Measurements from ENCODE around the gene BCAS3.
"Not testable (repeated sequence)": the region's sequence is repeated elsewhere in the genome, so short reads cannot be mapped to it uniquely, and the experiment has no call there.

Gene BCAS3

GRCh38 chr17:61353615-61354014 is 676.0 kb downstream of the BCAS3 start:
- Histone ChIP-seq H3K9ac (ENCODE audit: low read length) (no peak overlapping the region), H3K4me1 (ENCODE audit: control insufficient read depth, insufficient read depth, low read length) (no peaks in the 10 kb centered on the region), H3K27me3 (ENCODE audit: control insufficient read depth, insufficient read depth, low read length) (no peaks in the 10 kb centered on the region), H3K27ac (ENCODE audit: low read depth, low read length) (no peak overlapping the region), H3K36me3 (ENCODE audit: control insufficient read depth, insufficient read depth, low read length) (no peaks in the 10 kb centered on the region), H3K4me3 (ENCODE audit: low read length) (no peak overlapping the region)

- H3K9ac ChIP-seq (ENCODE audit: low read length): no peak overlapping the region
- no peak overlapping the region for H3K4me3 ChIP-seq (ENCODE audit: low read length)
- no peaks in the 10 kb centered on the region for H3K36me3 ChIP-seq (ENCODE audit: control insufficient read depth, insufficient read depth, low read length)
- no peak overlapping the region for H3K27ac ChIP-seq (ENCODE audit: low read depth, low read length)
- no peaks in the 10 kb centered on the region for H3K4me1 ChIP-seq (ENCODE audit: control insufficient read depth, insufficient read depth, low read length)
- H3K27me3 ChIP-seq (ENCODE audit: control insufficient read depth, insufficient read depth, low read length): no peaks in the 10 kb centered on the region
Measured at GRCh38 chr17:61354895-61355874, 677.5 kb downstream of the BCAS3 start.

- not testable (repeated sequence) for H3K4me3 ChIP-seq (ENCODE audit: low read length); H3K36me3 ChIP-seq (ENCODE audit: control insufficient read depth, insufficient read depth, low read length); H3K27me3 ChIP-seq (ENCODE audit: control insufficient read depth, insufficient read depth, low read length); H3K27ac ChIP-seq (ENCODE audit: low read depth, low read length); H3K9ac ChIP-seq (ENCODE audit: low read length); H3K4me1 ChIP-seq (ENCODE audit: control insufficient read depth, insufficient read depth, low read length)
Measured at GRCh38 chr17:61357061-61357460, 679.4 kb downstream of the BCAS3 start.

- not testable (repeated sequence) for H3K4me1 ChIP-seq (ENCODE audit: control insufficient read depth, insufficient read depth, low read length); H3K36me3 ChIP-seq (ENCODE audit: control insufficient read depth, insufficient read depth, low read length); H3K9ac ChIP-seq (ENCODE audit: low read length); H3K4me3 ChIP-seq (ENCODE audit: low read length); H3K27me3 ChIP-seq (ENCODE audit: control insufficient read depth, insufficient read depth, low read length); H3K27ac ChIP-seq (ENCODE audit: low read depth, low read length)
Measured at GRCh38 chr17:61359513-61359912, 681.9 kb downstream of the BCAS3 start.

GRCh38 chr17:61360318-61360943 is 682.8 kb downstream of the BCAS3 start:
- Histone ChIP-seq H3K36me3 (ENCODE audit: control insufficient read depth, insufficient read depth, low read length) (no peaks in the 10 kb centered on the region), H3K27ac (ENCODE audit: low read depth, low read length) (no peak overlapping the region), H3K27me3 (ENCODE audit: control insufficient read depth, insufficient read depth, low read length) (no peaks in the 10 kb centered on the region), H3K4me1 (ENCODE audit: control insufficient read depth, insufficient read depth, low read length) (no peaks in the 10 kb centered on the region), H3K9ac (ENCODE audit: low read length) (no peak overlapping the region), H3K4me3 (ENCODE audit: low read length) (no peak overlapping the region)

GRCh38 chr17:61361084-61361483 is 683.4 kb downstream of the BCAS3 start:
- Histone ChIP-seq H3K4me3 (ENCODE audit: low read length) (no peak overlapping the region), H3K27ac (ENCODE audit: low read depth, low read length) (no peak overlapping the region), H3K27me3 (ENCODE audit: control insufficient read depth, insufficient read depth, low read length) (no peaks in the 10 kb centered on the region), H3K4me1 (ENCODE audit: control insufficient read depth, insufficient read depth, low read length) (no peaks in the 10 kb centered on the region), H3K36me3 (ENCODE audit: control insufficient read depth, insufficient read depth, low read length) (no peaks in the 10 kb centered on the region), H3K9ac (ENCODE audit: low read length) (no peak overlapping the region)

GRCh38 chr17:61362396-61362795 is 684.7 kb downstream of the BCAS3 start:
- H3K27me3 ChIP-seq (ENCODE audit: control insufficient read depth, insufficient read depth, low read length): no peaks in the 10 kb centered on the region
- H3K36me3 ChIP-seq (ENCODE audit: control insufficient read depth, insufficient read depth, low read length): no peaks in the 10 kb centered on the region
- no peak overlapping the region for H3K9ac ChIP-seq (ENCODE audit: low read length)
- H3K4me3 ChIP-seq (ENCODE audit: low read length): no peak overlapping the region
- no peaks in the 10 kb centered on the region for H3K4me1 ChIP-seq (ENCODE audit: control insufficient read depth, insufficient read depth, low read length)
- no peak overlapping the region for H3K27ac ChIP-seq (ENCODE audit: low read depth, low read length)

- H3K36me3 ChIP-seq (ENCODE audit: control insufficient read depth, insufficient read depth, low read length): no peaks in the 10 kb centered on the region
- no peak overlapping the region for H3K4me3 ChIP-seq (ENCODE audit: low read length)
- H3K9ac ChIP-seq (ENCODE audit: low read length): no peak overlapping the region
- H3K27me3 ChIP-seq (ENCODE audit: control insufficient read depth, insufficient read depth, low read length): no peaks in the 10 kb centered on the region
- no peak overlapping the region for H3K27ac ChIP-seq (ENCODE audit: low read depth, low read length)
- no peaks in the 10 kb centered on the region for H3K4me1 ChIP-seq (ENCODE audit: control insufficient read depth, insufficient read depth, low read length)
Measured at GRCh38 chr17:61362852-61363600, 685.4 kb downstream of the BCAS3 start.

- no peak overlapping the region for H3K4me3 ChIP-seq (ENCODE audit: low read length)
- H3K27me3 ChIP-seq (ENCODE audit: control insufficient read depth, insufficient read depth, low read length): no peaks in the 10 kb centered on the region
- no peaks in the 10 kb centered on the region for H3K4me1 ChIP-seq (ENCODE audit: control insufficient read depth, insufficient read depth, low read length)
- no peaks in the 10 kb centered on the region for H3K36me3 ChIP-seq (ENCODE audit: control insufficient read depth, insufficient read depth, low read length)
- no peak overlapping the region for H3K27ac ChIP-seq (ENCODE audit: low read depth, low read length)
- no peak overlapping the region for H3K9ac ChIP-seq (ENCODE audit: low read length)
Measured at GRCh38 chr17:61363601-61364462, 686.2 kb downstream of the BCAS3 start.

GRCh38 chr17:61364463-61364846 is 686.8 kb downstream of the BCAS3 start:
- H3K9ac ChIP-seq (ENCODE audit: low read length): no peak overlapping the region
- H3K4me1 ChIP-seq (ENCODE audit: control insufficient read depth, insufficient read depth, low read length): no peaks in the 10 kb centered on the region
- H3K36me3 ChIP-seq (ENCODE audit: control insufficient read depth, insufficient read depth, low read length): no peaks in the 10 kb centered on the region
- no peak overlapping the region for H3K27ac ChIP-seq (ENCODE audit: low read depth, low read length)
- no peaks in the 10 kb centered on the region for H3K27me3 ChIP-seq (ENCODE audit: control insufficient read depth, insufficient read depth, low read length)
- no peak overlapping the region for H3K4me3 ChIP-seq (ENCODE audit: low read length)

GRCh38 chr17:61366076-61366714 is 688.5 kb downstream of the BCAS3 start:
- Histone ChIP-seq H3K4me3 (ENCODE audit: low read length) (no peak overlapping the region), H3K27ac (ENCODE audit: low read depth, low read length) (no peak overlapping the region), H3K36me3 (ENCODE audit: control insufficient read depth, insufficient read depth, low read length) (no peaks in the 10 kb centered on the region), H3K27me3 (ENCODE audit: control insufficient read depth, insufficient read depth, low read length) (no peaks in the 10 kb centered on the region), H3K4me1 (ENCODE audit: control insufficient read depth, insufficient read depth, low read length) (no peaks in the 10 kb centered on the region), H3K9ac (ENCODE audit: low read length) (no peak overlapping the region)

Data from rectal smooth muscle tissue (tissue), 1 donor.